HTERT RPE-1 (cell line): ENCODE results near the gene OTULINL.
"Not testable (repeated sequence)": the region's sequence is repeated elsewhere in the genome, so short reads cannot be mapped to it uniquely, and the experiment has no call there.

Experiments
- in situ Hi-C: fragments of 300-500 bp; cut with MboI; formaldehyde crosslinking; loops from 4 replicates; pipeline ENCODE4 v1.14.3; 2020; ENCODE audit warnings: low sequenced_read_pairs

OTULINL gene

GRCh38 chr5:14581106-14581890, at the start of gene OTULINL:
OTULINL (plus strand) TSS chr5:14581792; CDS start chr5:14581895, 103 bp downstream.
- in situ Hi-C loops = no loop called here

- in situ Hi-C loops = no loop called here
Observed at GRCh38 chr5:14532180-14532579, 49.4 kb upstream of the OTULINL start.

GRCh38 chr5:14534773-14535172, 46.8 kb upstream of the OTULINL start:
- in situ Hi-C loops = no loop called here

- in situ Hi-C loops = no loop called here
Observed at GRCh38 chr5:14545308-14545707, 36.3 kb upstream of the OTULINL start.

GRCh38 chr5:14545862-14546261, 35.7 kb upstream of the OTULINL start:
- in situ Hi-C loops = no loop called here

GRCh38 chr5:14547666-14548065, 33.9 kb upstream of the OTULINL start:
- in situ Hi-C loops = no loop called here

GRCh38 chr5:14551211-14551610, 30.4 kb upstream of the OTULINL start:
- in situ Hi-C loops = no loop called here

GRCh38 chr5:14552017-14552416, 29.6 kb upstream of the OTULINL start:
- in situ Hi-C loops = no loop called here

- in situ Hi-C loops = not testable (repeated sequence)
Observed at GRCh38 chr5:14554288-14554687, 27.3 kb upstream of the OTULINL start.

DNA sequence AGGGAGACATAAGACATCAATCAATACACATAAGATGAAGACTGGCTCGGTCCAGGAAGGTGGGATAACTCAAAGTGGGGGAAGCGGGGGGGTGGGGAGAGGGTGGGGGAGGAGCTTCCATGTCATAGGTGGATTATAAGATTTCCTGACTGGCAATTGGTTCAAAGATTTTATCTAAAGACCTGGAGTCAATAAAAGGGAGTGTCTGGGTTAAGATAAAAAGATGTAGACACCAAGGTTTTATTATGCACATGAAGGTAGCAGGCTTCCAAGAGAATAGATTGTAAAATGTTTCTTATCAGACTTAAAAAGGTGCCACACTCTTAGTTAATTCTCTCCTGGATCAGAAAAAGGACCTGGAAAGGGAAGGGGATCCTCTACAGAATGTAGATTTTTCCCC, 25.6 kb upstream of the OTULINL start:
- in situ Hi-C loops = no loop called here

DNA sequence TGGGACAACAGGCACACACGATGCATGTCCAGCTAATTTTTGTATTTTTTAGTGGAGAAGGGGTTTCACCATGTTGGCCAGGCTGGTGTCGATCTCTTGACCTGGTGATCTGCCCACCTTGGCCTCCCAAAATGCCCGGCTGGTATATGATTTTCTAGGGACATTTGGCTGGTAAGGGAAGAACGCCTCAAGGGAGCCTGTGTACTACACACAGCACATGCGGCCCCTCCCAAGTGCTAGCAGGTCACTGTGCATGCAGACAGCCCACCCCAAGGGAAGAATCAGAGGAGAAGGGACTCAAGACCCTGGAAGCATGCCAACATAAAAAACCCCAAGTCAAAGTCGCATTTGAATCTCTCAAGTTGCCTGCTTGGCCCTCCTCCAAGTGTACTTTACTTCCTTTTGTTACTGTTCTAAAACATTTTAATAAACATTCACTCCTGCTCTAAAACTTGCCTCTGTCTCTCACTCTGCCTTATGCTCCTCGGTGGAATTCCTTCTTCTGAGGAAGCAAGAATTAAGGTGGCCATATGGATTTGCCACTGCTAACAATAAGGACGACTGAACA, 24.3 kb upstream of the OTULINL start:
- in situ Hi-C loops = no loop called here

DNA sequence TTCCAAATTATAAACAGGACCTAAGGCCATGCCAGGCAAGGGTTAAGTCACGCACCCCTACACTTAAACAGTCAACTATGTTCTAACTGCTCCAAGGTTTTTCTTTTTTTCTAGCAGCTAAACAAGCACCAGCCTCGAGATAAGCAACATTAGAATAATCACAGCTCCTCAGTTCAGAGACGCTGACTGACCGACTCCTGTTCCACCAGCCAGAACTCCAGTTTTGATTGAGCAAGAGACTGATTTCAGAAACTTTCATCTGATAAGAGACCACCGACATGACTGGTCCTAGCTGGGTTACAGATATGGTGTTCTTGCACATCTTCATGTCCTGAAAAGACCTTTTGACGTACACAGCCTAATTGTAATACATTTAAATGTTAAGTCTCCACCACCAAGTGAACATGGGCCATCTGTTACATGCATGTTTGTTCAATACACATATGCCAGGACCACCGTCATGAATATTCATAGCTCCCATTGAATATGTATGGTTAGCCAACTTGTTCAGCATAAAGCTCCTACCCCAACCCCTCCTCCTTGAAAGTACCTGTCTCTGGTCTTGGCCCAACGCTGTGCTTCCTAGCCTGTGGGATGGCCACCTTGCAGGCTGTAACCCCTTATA, 23.7 kb upstream of the OTULINL start:
- in situ Hi-C loops = no loop called here

DNA sequence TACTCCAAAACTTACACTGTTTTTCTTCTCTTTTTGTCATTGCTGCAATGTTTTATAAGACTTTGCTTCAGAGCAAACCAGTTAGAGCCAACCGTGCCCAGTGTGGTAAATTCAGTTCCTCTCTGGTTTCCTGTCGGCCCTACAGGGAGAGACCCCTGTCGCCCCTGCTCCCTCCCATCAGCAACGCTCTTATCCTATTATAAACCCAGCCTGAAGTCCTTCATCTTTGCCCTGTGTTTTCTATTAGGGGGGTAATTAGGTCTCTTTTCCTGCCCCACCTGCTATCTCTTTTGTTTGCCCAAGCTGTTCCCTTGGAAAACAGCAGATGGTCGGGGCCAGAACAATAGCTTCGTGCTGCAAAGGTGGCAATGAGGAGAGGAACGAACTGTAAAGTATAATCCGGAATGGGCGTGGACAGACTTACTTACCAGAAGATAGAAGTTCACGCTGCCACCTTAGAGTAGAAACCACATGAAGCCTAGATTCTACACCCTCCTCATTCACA, 21.4 kb upstream of the OTULINL start:
- in situ Hi-C loops = no loop called here

GRCh38 chr5:14561741-14562140, 19.9 kb upstream of the OTULINL start:
- in situ Hi-C loops = no loop called here

- in situ Hi-C loops = no loop called here
Observed at GRCh38 chr5:14568333-14568732, 13.3 kb upstream of the OTULINL start.

GRCh38 chr5:14569948-14570691, 11.5 kb upstream of the OTULINL start:
- in situ Hi-C loops = no loop called here

DNA sequence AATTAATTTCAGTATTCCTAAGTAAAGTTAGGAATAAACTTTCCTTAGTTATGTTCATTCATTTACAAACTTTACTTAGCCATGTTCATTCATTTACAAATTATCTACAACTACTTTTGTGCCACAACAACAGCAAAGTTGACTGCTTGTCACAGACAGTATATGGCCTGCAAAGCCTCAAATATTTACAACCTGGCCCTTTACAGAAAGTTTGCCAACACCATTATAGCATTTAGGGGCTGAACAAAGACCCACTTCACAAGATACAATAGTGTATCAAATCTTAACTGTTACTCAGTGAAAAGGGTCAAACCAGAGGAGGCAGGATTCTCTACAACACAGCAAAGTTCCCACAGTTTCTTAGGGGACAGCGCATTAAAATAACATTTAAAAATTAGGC, 9.7 kb upstream of the OTULINL start:
- in situ Hi-C loops = no loop called here

- in situ Hi-C loops = no loop called here
Observed at GRCh38 chr5:14572385-14572784, 9.2 kb upstream of the OTULINL start.

- in situ Hi-C loops = no loop called here
Observed at GRCh38 chr5:14572836-14573235, 8.8 kb upstream of the OTULINL start.

- in situ Hi-C loops = no loop called here
Observed at GRCh38 chr5:14574096-14574495, 7.5 kb upstream of the OTULINL start.

DNA sequence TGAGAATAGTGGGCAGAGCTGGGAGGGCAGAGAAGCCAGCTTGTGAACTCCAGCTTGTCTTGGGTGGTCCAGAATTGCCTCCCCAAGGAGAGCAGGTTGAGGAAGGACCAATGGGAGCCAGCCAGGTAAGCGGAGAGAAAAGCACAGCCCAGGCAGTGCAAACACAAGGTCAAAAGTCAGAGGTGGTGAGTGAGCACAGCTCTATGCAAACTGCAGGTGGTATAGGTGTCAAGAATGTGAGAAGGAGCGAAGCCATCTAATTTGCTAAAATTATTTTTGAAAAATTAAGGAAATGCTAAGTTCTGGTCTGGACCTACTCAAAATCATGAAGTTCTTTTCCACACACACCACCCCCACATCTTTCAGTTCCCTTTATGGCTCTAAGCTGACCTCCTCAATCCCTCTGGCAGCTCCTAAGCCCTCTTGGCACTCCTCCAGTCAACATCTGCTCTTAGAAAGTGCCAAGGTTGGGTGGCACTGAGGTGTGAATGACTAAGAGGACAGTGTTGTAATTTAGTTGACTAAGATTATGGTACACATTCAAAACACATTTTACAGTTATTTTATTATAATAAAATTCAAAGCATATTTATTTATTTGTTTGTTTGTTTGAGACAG, 6.6 kb upstream of the OTULINL start:
- in situ Hi-C loops = no loop called here
